ENCODE results near the gene CPNE4.
A peak's percentile ranks its signal among the peaks of the same experiment; 100 is the strongest.

CPNE4 gene

GRCh38 chr3:131793870-131794269 lies 240.9 kb downstream of the CPNE4 start:
- DNase-seq: no peak
- no peak overlapping the region for H3K27ac Mint-ChIP-seq
- H3K9me3 Mint-ChIP-seq: no peaks in the 10 kb centered on the region
- peaks cover 35% of the 10 kb centered on the region for H3K27me3 Mint-ChIP-seq
- no peak for ATAC-seq
- peaks cover 12% of the 10 kb centered on the region for H3K4me1 Mint-ChIP-seq
- H3K4me3 Mint-ChIP-seq: no peak overlapping the region

- ATAC-seq: peak; percentile 9
- H3K9me3 Mint-ChIP-seq: no peaks in the 10 kb centered on the region
- no peak for DNase-seq
- peaks cover 20% of the 10 kb centered on the region for H3K27me3 Mint-ChIP-seq
- H3K27ac Mint-ChIP-seq: no peak overlapping the region
- H3K4me1 Mint-ChIP-seq: no peaks in the 10 kb centered on the region
- H3K4me3 Mint-ChIP-seq: no peak overlapping the region
Measured at GRCh38 chr3:131789188-131789587, 245.6 kb downstream of the CPNE4 start.

- Mint-ChIP-seq H3K4me3 (no peak overlapping the region), H3K9me3 (no peaks in the 10 kb centered on the region), H3K27me3 (peaks cover 8% of the 10 kb centered on the region), H3K4me1 (no peaks in the 10 kb centered on the region), H3K27ac (no peak overlapping the region)
- DNase-seq (no peak), ATAC-seq (no peak)
Measured at GRCh38 chr3:131786386-131786785, 248.4 kb downstream of the CPNE4 start.

GRCh38 chr3:131782751-131783150 lies 252.1 kb downstream of the CPNE4 start:
- Mint-ChIP-seq H3K27me3 (peaks cover 17% of the 10 kb centered on the region), H3K4me3 (no peak overlapping the region), H3K27ac (no peak overlapping the region), H3K9me3 (peaks cover 0 to 16% of the 10 kb centered on the region in 2 donors), H3K4me1 (no peaks in the 10 kb centered on the region)
- ATAC-seq (no peak), DNase-seq (no peak)

- ATAC-seq (no peak), DNase-seq (no peak)
- no peaks in the 10 kb centered on the region for H3K4me1 Mint-ChIP-seq
- no peak overlapping the region for H3K27ac Mint-ChIP-seq
- H3K27me3 Mint-ChIP-seq: peaks cover 10% of the 10 kb centered on the region
- peaks cover 9 to 28% of the 10 kb centered on the region in 2 donors for H3K9me3 Mint-ChIP-seq
- H3K4me3 Mint-ChIP-seq: no peak overlapping the region
Measured at GRCh38 chr3:131778526-131778925, 256.3 kb downstream of the CPNE4 start.

- no peak for DNase-seq
- no peaks in the 10 kb centered on the region for H3K4me1 Mint-ChIP-seq
- H3K9me3 Mint-ChIP-seq: peaks cover 9 to 28% of the 10 kb centered on the region in 2 donors
- H3K27ac Mint-ChIP-seq: no peak overlapping the region
- no peak overlapping the region for H3K4me3 Mint-ChIP-seq
- no peak for ATAC-seq
- H3K27me3 Mint-ChIP-seq: peaks cover 17% of the 10 kb centered on the region
Measured at GRCh38 chr3:131775650-131776049, 259.2 kb downstream of the CPNE4 start.

- Mint-ChIP-seq H3K4me1 (peaks cover 6% of the 10 kb centered on the region), H3K27ac (no peak overlapping the region), H3K9me3 (peaks cover 9 to 12% of the 10 kb centered on the region in 2 donors), H3K27me3 (peaks cover 7% of the 10 kb centered on the region), H3K4me3 (no peak overlapping the region)
- no peak for DNase-seq
- ATAC-seq: no peak
Measured at GRCh38 chr3:131772269-131773026, 262.4 kb downstream of the CPNE4 start.

GRCh38 chr3:131762981-131763564 lies 271.7 kb downstream of the CPNE4 start:
- ATAC-seq (no peak), DNase-seq (no peak)
- no peak overlapping the region for H3K4me3 Mint-ChIP-seq
- H3K27ac Mint-ChIP-seq: no peak overlapping the region
- peaks cover 7% of the 10 kb centered on the region in 2 donors for H3K9me3 Mint-ChIP-seq
- peaks cover 32% of the 10 kb centered on the region for H3K27me3 Mint-ChIP-seq
- H3K4me1 Mint-ChIP-seq: no peaks in the 10 kb centered on the region

- peaks cover 7 to 19% of the 10 kb centered on the region in 2 donors for H3K9me3 Mint-ChIP-seq
- no peak overlapping the region for H3K27ac Mint-ChIP-seq
- peaks cover 44% of the 10 kb centered on the region for H3K27me3 Mint-ChIP-seq
- no peak for ATAC-seq
- no peaks in the 10 kb centered on the region for H3K4me1 Mint-ChIP-seq
- no peak for DNase-seq
- H3K4me3 Mint-ChIP-seq: no peak overlapping the region
Measured at GRCh38 chr3:131756405-131756804, 278.4 kb downstream of the CPNE4 start.

GRCh38 chr3:131755380-131755779 lies 279.4 kb downstream of the CPNE4 start:
- Mint-ChIP-seq H3K4me3 (no peak overlapping the region), H3K9me3 (peaks cover 7 to 19% of the 10 kb centered on the region in 2 donors), H3K4me1 (no peaks in the 10 kb centered on the region), H3K27me3 (peaks cover 45% of the 10 kb centered on the region), H3K27ac (no peak overlapping the region)
- DNase-seq: no peak
- ATAC-seq: no peak

GRCh38 chr3:131750256-131750655 lies 284.6 kb downstream of the CPNE4 start:
- Mint-ChIP-seq H3K27ac (no peak overlapping the region), H3K4me1 (no peaks in the 10 kb centered on the region), H3K9me3 (peaks cover 0 to 8% of the 10 kb centered on the region in 2 donors), H3K4me3 (no peak overlapping the region), H3K27me3 (peaks cover 26% of the 10 kb centered on the region)
- ATAC-seq: no peak
- DNase-seq: no peak

GRCh38 chr3:131749826-131750225 lies 285.0 kb downstream of the CPNE4 start:
- Mint-ChIP-seq H3K9me3 (peaks cover 0 to 8% of the 10 kb centered on the region in 2 donors), H3K4me3 (no peak overlapping the region), H3K4me1 (no peaks in the 10 kb centered on the region), H3K27me3 (peaks cover 26% of the 10 kb centered on the region), H3K27ac (no peak overlapping the region)
- DNase-seq (no peak), ATAC-seq (no peak)

GRCh38 chr3:131747466-131747865 lies 287.3 kb downstream of the CPNE4 start:
- H3K4me1 Mint-ChIP-seq: no peaks in the 10 kb centered on the region

GRCh38 chr3:131744765-131745164 lies 290.0 kb downstream of the CPNE4 start:
- H3K4me1 Mint-ChIP-seq: no peaks in the 10 kb centered on the region
- ATAC-seq (no peak), DNase-seq (no peak)
- no peak overlapping the region for H3K27ac Mint-ChIP-seq
- peaks cover 12% of the 10 kb centered on the region for H3K27me3 Mint-ChIP-seq
- H3K4me3 Mint-ChIP-seq: no peak overlapping the region
- H3K9me3 Mint-ChIP-seq: peaks cover 0 to 8% of the 10 kb centered on the region in 2 donors

More at GRCh38 chr3:131747466-131747865, 287.3 kb downstream of the CPNE4 start:
- Mint-ChIP-seq H3K9me3 (peaks cover 0 to 8% of the 10 kb centered on the region in 2 donors), H3K27me3 (peaks cover 23% of the 10 kb centered on the region), H3K4me3 (no peak overlapping the region), H3K27ac (no peak overlapping the region)
- no peak for ATAC-seq
- DNase-seq: no peak

- H3K27ac Mint-ChIP-seq: no peak overlapping the region
- no peak overlapping the region for H3K4me3 Mint-ChIP-seq
- peaks cover 28% of the 10 kb centered on the region for H3K27me3 Mint-ChIP-seq
- ATAC-seq (no peak), DNase-seq (no peak)
- peaks cover 0 to 3% of the 10 kb centered on the region in 2 donors for H3K9me3 Mint-ChIP-seq
- no peaks in the 10 kb centered on the region for H3K4me1 Mint-ChIP-seq
Measured at GRCh38 chr3:131743126-131743525, 291.7 kb downstream of the CPNE4 start.

- H3K9me3 Mint-ChIP-seq: no peaks in the 10 kb centered on the region
- ATAC-seq (peak; percentile 44), DNase-seq (no peak)
Measured at GRCh38 chr3:131739211-131739610, 295.6 kb downstream of the CPNE4 start.

More at GRCh38 chr3:131739211-131739610, 295.6 kb downstream of the CPNE4 start:
- Mint-ChIP-seq H3K4me1 (no peaks in the 10 kb centered on the region), H3K27me3 (peaks cover 30% of the 10 kb centered on the region), H3K27ac (no peak overlapping the region), H3K4me3 (no peak overlapping the region)
